ENCODE measurements around the gene GABPB1.

The GABPB1 gene

GRCh38 chr15:50277370-50277769, 77.6 kb downstream of the GABPB1 start:
- DNase-seq (ENCODE audit: low read depth in 2 of 2): no peak

GRCh38 chr15:50275908-50276307, 79.1 kb downstream of the GABPB1 start:
- no peak for DNase-seq (ENCODE audit: low read depth in 2 of 2)

- no peak for DNase-seq (ENCODE audit: low read depth in 2 of 2)
Observed at GRCh38 chr15:50275091-50275490, 79.9 kb downstream of the GABPB1 start.

GRCh38 chr15:50267577-50267976, 87.4 kb downstream of the GABPB1 start:
- DNase-seq (ENCODE audit: low read depth in 2 of 2): no peak

GRCh38 chr15:50265620-50266019, 89.4 kb downstream of the GABPB1 start, which contains the start of gene HDC:
TSS of gene HDC (minus strand) at chr15:50265726. CDS start at chr15:50265623, 103 bp downstream.
- DNase-seq (ENCODE audit: low read depth in 2 of 2): no peak

- DNase-seq (ENCODE audit: low read depth in 2 of 2): peak; percentile 25 to 37
Observed at GRCh38 chr15:50262533-50262932, 92.5 kb downstream of the GABPB1 start.

GRCh38 chr15:50261981-50262380, 93.0 kb downstream of the GABPB1 start:
- DNase-seq (ENCODE audit: low read depth in 2 of 2): no peak

- no peak for DNase-seq (ENCODE audit: low read depth in 2 of 2)
Observed at GRCh38 chr15:50260969-50261496, 94.0 kb downstream of the GABPB1 start.

GRCh38 chr15:50259276-50259675, 95.7 kb downstream of the GABPB1 start:
- no peak for DNase-seq (ENCODE audit: low read depth in 2 of 2)

- no peak for DNase-seq (ENCODE audit: low read depth in 2 of 2)
Observed at GRCh38 chr15:50257924-50258323, 97.1 kb downstream of the GABPB1 start.

GRCh38 chr15:50257332-50257731, 97.7 kb downstream of the GABPB1 start:
- no peak for DNase-seq (ENCODE audit: low read depth in 2 of 2)

- DNase-seq (ENCODE audit: low read depth in 2 of 2): no peak
Observed at GRCh38 chr15:50256188-50257041, 98.6 kb downstream of the GABPB1 start.

- DNase-seq (ENCODE audit: low read depth in 2 of 2): no peak
Observed at GRCh38 chr15:50252556-50252955, 102.4 kb downstream of the GABPB1 start.

- DNase-seq (ENCODE audit: low read depth in 2 of 2): no peak
Observed at GRCh38 chr15:50251638-50252182, 103.3 kb downstream of the GABPB1 start.

- DNase-seq (ENCODE audit: low read depth in 2 of 2): no peak
Observed at GRCh38 chr15:50250760-50251394, 104.1 kb downstream of the GABPB1 start.

GRCh38 chr15:50249704-50250103, 105.3 kb downstream of the GABPB1 start:
- no peak for DNase-seq (ENCODE audit: low read depth in 2 of 2)

GRCh38 chr15:50248994-50249582, 105.9 kb downstream of the GABPB1 start:
- DNase-seq (ENCODE audit: low read depth in 2 of 2): no peak

- DNase-seq (ENCODE audit: low read depth in 2 of 2): peak in 1 of 2 donors; percentile 34
Observed at GRCh38 chr15:50247819-50248655, 107.0 kb downstream of the GABPB1 start.

GRCh38 chr15:50246631-50247030, 108.4 kb downstream of the GABPB1 start:
- DNase-seq (ENCODE audit: low read depth in 2 of 2): no peak

GRCh38 chr15:50244959-50245624, 109.9 kb downstream of the GABPB1 start:
- DNase-seq (ENCODE audit: low read depth in 2 of 2): no peak

- DNase-seq (ENCODE audit: low read depth in 2 of 2): no peak
Observed at GRCh38 chr15:50244153-50244552, 110.8 kb downstream of the GABPB1 start.

Measured in activated CD8-positive, alpha-beta memory T cell treated with anti-CD3 and anti-CD28 coated beads for 4 hours (primary cell).